ENCODE measurements around the gene IQSEC1. TPM values are rescaled to one million over a fixed set of nuclear protein-coding genes. Genes with fewer than 3 reads are reported as not detected.

IQSEC1 gene
- total RNA-seq, 1 donor from 2014 or later = 29.5 TPM

DNA sequence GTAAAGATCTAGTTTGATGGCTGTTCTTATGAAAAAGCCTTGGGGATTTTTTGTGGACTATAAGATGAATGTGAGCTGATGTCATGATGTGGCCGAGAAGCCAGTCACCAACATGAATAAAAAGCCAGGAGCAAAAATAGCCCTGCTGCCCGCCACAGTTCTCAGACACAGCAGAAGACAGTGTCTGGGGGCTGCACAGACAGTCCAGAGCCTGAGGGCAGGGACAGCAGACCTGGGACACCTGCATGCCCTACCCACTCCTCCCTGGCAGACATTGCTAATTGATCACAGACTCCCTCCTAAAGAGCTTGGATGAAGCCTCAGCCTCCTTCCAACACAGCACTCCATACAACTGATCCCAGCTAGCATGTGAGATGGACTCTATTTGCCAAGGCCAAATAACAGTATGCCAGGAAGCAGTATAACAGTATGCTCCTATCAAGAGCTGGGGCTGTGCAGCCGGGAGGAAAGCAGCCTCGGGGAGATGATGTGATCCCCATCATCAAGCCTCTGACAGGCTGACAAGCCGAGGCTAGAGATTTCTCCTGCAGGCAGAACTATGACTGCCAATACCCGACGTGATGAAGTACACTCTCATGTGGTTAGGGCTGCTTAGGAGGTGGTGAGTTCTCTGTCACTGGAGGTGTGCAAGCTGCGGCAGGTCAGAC lies 126.4 kb downstream of the IQSEC1 start:
- peaks cover 49% of the 10 kb centered on the region for H3K4me1 Mint-ChIP-seq (ENCODE audit: low read depth, unreplicated experiment)
- H3K36me3 Mint-ChIP-seq (ENCODE audit: low read depth, unreplicated experiment) = peaks cover 9% of the 10 kb centered on the region
- Histone ChIP-seq H4K20me1 (ENCODE audit: insufficient read depth, low read length) (peaks cover 81% of the 10 kb centered on the region), H3K9ac (ENCODE audit: low read length) (no peak overlapping the region), H3K4me3 (ENCODE audit: insufficient read depth, low read depth, low read length) (no peak overlapping the region), H3K9me3 (ENCODE audit: insufficient read depth, low read depth, low read length) (no peaks in the 10 kb centered on the region), H3K79me2 (ENCODE audit: insufficient read depth, low read length) (peaks cover 38% of the 10 kb centered on the region), H3K27ac (ENCODE audit: low read depth, low read length) (no peak overlapping the region), H3K27me3 (ENCODE audit: insufficient read depth, low read length) (no peaks in the 10 kb centered on the region), H3K4me1 (ENCODE audit: insufficient read depth, low read length) (peaks cover 30% of the 10 kb centered on the region), H3K36me3 (ENCODE audit: insufficient read depth, low read length) (no peaks in the 10 kb centered on the region), H2AFZ (ENCODE audit: low read depth, low read length) (no peak overlapping the region), H3K4me2 (ENCODE audit: low read length) (peak overlapping the region; percentile 14)
- H3K4me3 Mint-ChIP-seq (ENCODE audit: unreplicated experiment) = no peak overlapping the region
- TF ChIP-seq EZH2 (IDR thresholded peaks at IDR 0.05; ENCODE audit: insufficient read depth, low read length) = no peak
- TF ChIP-seq, protein P1, sequence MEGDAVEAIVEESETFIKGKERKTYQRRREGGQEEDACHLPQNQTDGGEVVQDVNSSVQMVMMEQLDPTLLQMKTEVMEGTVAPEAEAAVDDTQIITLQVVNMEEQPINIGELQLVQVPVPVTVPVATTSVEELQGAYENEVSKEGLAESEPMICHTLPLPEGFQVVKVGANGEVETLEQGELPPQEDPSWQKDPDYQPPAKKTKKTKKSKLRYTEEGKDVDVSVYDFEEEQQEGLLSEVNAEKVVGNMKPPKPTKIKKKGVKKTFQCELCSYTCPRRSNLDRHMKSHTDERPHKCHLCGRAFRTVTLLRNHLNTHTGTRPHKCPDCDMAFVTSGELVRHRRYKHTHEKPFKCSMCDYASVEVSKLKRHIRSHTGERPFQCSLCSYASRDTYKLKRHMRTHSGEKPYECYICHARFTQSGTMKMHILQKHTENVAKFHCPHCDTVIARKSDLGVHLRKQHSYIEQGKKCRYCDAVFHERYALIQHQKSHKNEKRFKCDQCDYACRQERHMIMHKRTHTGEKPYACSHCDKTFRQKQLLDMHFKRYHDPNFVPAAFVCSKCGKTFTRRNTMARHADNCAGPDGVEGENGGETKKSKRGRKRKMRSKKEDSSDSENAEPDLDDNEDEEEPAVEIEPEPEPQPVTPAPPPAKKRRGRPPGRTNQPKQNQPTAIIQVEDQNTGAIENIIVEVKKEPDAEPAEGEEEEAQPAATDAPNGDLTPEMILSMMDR (IDR thresholded peaks at IDR 0.05; ENCODE audit: insufficient read depth, low read depth, low read length) = no peak
- FAIRE-seq (no peak), DNase-seq (ENCODE audit: low read depth) (no peak)
- no peaks in the 10 kb centered on the region for H3K9me3 Mint-ChIP-seq (ENCODE audit: unreplicated experiment)
- peaks cover 3% of the 10 kb centered on the region for H3K27me3 Mint-ChIP-seq (ENCODE audit: low read depth, unreplicated experiment)
- no peak overlapping the region for H3K27ac Mint-ChIP-seq (ENCODE audit: unreplicated experiment)

DNA sequence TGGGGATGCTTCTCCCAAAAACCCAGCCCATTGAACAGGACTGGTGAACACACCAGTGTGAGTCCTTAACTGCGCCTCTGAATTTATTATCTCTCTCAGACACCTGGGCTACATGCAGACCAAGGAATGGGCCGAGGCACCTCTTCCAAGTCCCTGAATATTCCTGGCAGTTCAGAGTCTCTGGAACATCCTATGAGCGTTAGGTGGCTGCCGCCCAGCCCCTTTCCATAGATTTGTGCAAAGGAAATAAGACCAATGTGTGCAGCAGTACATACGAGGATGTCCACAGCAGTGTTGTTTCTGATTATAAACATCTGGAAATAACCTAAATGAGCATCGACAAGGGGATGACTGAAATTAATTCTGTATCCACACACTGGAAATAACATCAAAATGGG lies 127.0 kb downstream of the IQSEC1 start:
- Histone ChIP-seq H4K20me1 (ENCODE audit: insufficient read depth, low read length) (peaks cover 79% of the 10 kb centered on the region), H3K79me2 (ENCODE audit: insufficient read depth, low read length) (peaks cover 33% of the 10 kb centered on the region), H3K4me1 (ENCODE audit: insufficient read depth, low read length) (peaks cover 30% of the 10 kb centered on the region), H3K27me3 (ENCODE audit: insufficient read depth, low read length) (no peaks in the 10 kb centered on the region), H3K9me3 (ENCODE audit: insufficient read depth, low read depth, low read length) (no peaks in the 10 kb centered on the region), H3K27ac (ENCODE audit: low read depth, low read length) (no peak overlapping the region), H3K9ac (ENCODE audit: low read length) (no peak overlapping the region), H3K4me3 (ENCODE audit: insufficient read depth, low read depth, low read length) (no peak overlapping the region), H2AFZ (ENCODE audit: low read depth, low read length) (no peak overlapping the region), H3K36me3 (ENCODE audit: insufficient read depth, low read length) (no peaks in the 10 kb centered on the region), H3K4me2 (ENCODE audit: low read length) (no peak overlapping the region)
- Mint-ChIP-seq H3K4me1 (ENCODE audit: low read depth, unreplicated experiment) (peaks cover 46% of the 10 kb centered on the region), H3K27me3 (ENCODE audit: low read depth, unreplicated experiment) (no peaks in the 10 kb centered on the region), H3K27ac (ENCODE audit: unreplicated experiment) (peak overlapping the region; percentile 9), H3K4me3 (ENCODE audit: unreplicated experiment) (no peak overlapping the region), H3K36me3 (ENCODE audit: low read depth, unreplicated experiment) (peaks cover 5% of the 10 kb centered on the region), H3K9me3 (ENCODE audit: unreplicated experiment) (no peaks in the 10 kb centered on the region)
- no peak for TF ChIP-seq EZH2 (IDR thresholded peaks at IDR 0.05; ENCODE audit: insufficient read depth, low read length)
- TF ChIP-seq, protein P1 (IDR thresholded peaks at IDR 0.05; ENCODE audit: insufficient read depth, low read depth, low read length) = no peak
- FAIRE-seq (no peak), DNase-seq (ENCODE audit: low read depth) (no peak)

DNA sequence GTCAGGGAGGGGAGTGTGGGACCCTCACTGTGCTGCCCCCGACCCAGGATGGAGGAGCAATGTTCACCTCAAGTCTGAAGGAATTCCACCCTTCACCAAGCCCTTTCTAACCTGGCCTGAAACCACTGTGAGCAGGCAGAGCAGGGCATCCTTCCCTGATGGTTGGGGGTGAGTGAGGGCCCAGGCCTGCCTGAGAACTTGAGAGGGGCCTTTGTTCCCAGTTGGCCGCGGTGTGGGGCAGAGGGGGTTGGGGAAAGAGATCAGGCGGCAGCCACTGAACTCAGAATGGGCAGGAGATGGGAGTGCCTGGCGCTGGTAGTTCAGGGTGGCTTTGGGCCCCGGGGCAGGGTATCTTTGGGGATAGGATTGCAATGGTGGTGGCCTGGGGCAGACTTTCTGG lies 128.4 kb downstream of the IQSEC1 start:
- no peaks in the 10 kb centered on the region for H3K9me3 Mint-ChIP-seq (ENCODE audit: unreplicated experiment)
- Histone ChIP-seq H2AFZ (ENCODE audit: low read depth, low read length) (no peak overlapping the region), H3K79me2 (ENCODE audit: insufficient read depth, low read length) (peaks cover 32% of the 10 kb centered on the region), H3K9ac (ENCODE audit: low read length) (no peak overlapping the region), H3K4me2 (ENCODE audit: low read length) (no peak overlapping the region), H3K36me3 (ENCODE audit: insufficient read depth, low read length) (no peaks in the 10 kb centered on the region), H3K4me3 (ENCODE audit: insufficient read depth, low read depth, low read length) (no peak overlapping the region), H3K9me3 (ENCODE audit: insufficient read depth, low read depth, low read length) (no peaks in the 10 kb centered on the region), H3K27ac (ENCODE audit: low read depth, low read length) (no peak overlapping the region), H3K4me1 (ENCODE audit: insufficient read depth, low read length) (peaks cover 30% of the 10 kb centered on the region), H4K20me1 (ENCODE audit: insufficient read depth, low read length) (peaks cover 82% of the 10 kb centered on the region), H3K27me3 (ENCODE audit: insufficient read depth, low read length) (no peaks in the 10 kb centered on the region)
- FAIRE-seq = no peak
- DNase-seq (ENCODE audit: low read depth) = no peak
- H3K4me1 Mint-ChIP-seq (ENCODE audit: low read depth, unreplicated experiment) = peaks cover 45% of the 10 kb centered on the region
- H3K27ac Mint-ChIP-seq (ENCODE audit: unreplicated experiment) = peak overlapping the region; percentile 53
- H3K27me3 Mint-ChIP-seq (ENCODE audit: low read depth, unreplicated experiment) = no peaks in the 10 kb centered on the region
- peaks cover 1% of the 10 kb centered on the region for H3K36me3 Mint-ChIP-seq (ENCODE audit: low read depth, unreplicated experiment)
- TF ChIP-seq EZH2 (IDR thresholded peaks at IDR 0.05; ENCODE audit: insufficient read depth, low read length) = no peak
- TF ChIP-seq, protein P1 (IDR thresholded peaks at IDR 0.05; ENCODE audit: insufficient read depth, low read depth, low read length) = no peak
- H3K4me3 Mint-ChIP-seq (ENCODE audit: unreplicated experiment) = no peak overlapping the region
